H1 (cell line): ENCODE data around the gene VASN. TPM values are rescaled to one million over a fixed set of nuclear protein-coding genes. Genes with fewer than 3 reads are reported as not detected.

Source experiments
- CTCF ChIA-PET: fragments of 300-600 bp; sonication (Branson Sonifier 250); formaldehyde crosslinking; loops from one replicate; lab custom pipeline; 2021; ENCODE audit not compliant: partially characterized antibody; lab: Charles Lee
- POLR2A ChIA-PET: fragments of 300-600 bp; sonication (Branson Sonifier 250); formaldehyde crosslinking; loops from one replicate; lab custom pipeline; 2021; ENCODE audit warnings: inconsistent platforms; ENCODE audit not compliant: partially characterized antibody; lab: Charles Lee
- DNase-seq, 2 experiments: peaks; one replicate each; pipeline versions ENCODE4 v3.0.0 to v3.0.0-alpha.2; 2010 to 2022; ENCODE audit warnings: low spot score in 2 of 2, low read depth in 1 of 2, mixed read lengths in 1 of 2
- FAIRE-seq: peaks from 2 replicates; lab custom pipeline; 2011; peaks lifted over from hg19 to GRCh38; lab: Jason Lieb, UNC
- H2AFZ ChIP-seq: 2 replicates; pipeline ENCODE4 v1.8.1; 2012; ENCODE audit warnings: low read length, inconsistent platforms
- H2AK5ac ChIP-seq: 2 replicates; pipeline ENCODE4 v1.6.1; 2013; ENCODE audit warnings: low read depth, low read length
- H2BK120ac ChIP-seq: replicated peaks from 2 replicates; pipeline ENCODE3; 2013; ENCODE audit warnings: low read depth, low read length, inconsistent platforms
- H2BK12ac ChIP-seq: 2 replicates; pipeline ENCODE4 v1.6.1; 2013; ENCODE audit warnings: low read depth, low read length
- H2BK15ac ChIP-seq: 2 replicates; pipeline ENCODE4 v1.6.1; 2013; ENCODE audit warnings: low read length
- H2BK20ac ChIP-seq: 2 replicates; pipeline ENCODE4 v1.6.1; 2013; ENCODE audit warnings: low read length
- H2BK5ac ChIP-seq: 2 replicates; pipeline ENCODE4 v1.6.1; 2013; ENCODE audit warnings: low read depth, low read length
- H3K14ac ChIP-seq: 2 replicates; pipeline ENCODE4 v1.6.1; 2013; ENCODE audit warnings: inconsistent platforms; ENCODE audit not compliant: insufficient read length
- H3K18ac ChIP-seq: 2 replicates; pipeline ENCODE4 v1.6.1; 2013; ENCODE audit warnings: low read length; ENCODE audit errors: extremely low read depth
- H3K23ac ChIP-seq: 2 replicates; pipeline ENCODE4 v1.6.1; 2013; ENCODE audit warnings: inconsistent platforms; ENCODE audit not compliant: insufficient read length
- H3K23me2 ChIP-seq: 2 replicates; pipeline ENCODE4 v1.6.1; 2013; ENCODE audit warnings: low read depth, low read length
- H3K27ac ChIP-seq: 2 replicates; pipeline ENCODE4 v1.6.1; 2011; ENCODE audit warnings: low read depth, low read length, inconsistent platforms
- H3K27me3 ChIP-seq, 4 experiments: replicated peaks in 1 of 4; 1 replicate in 1 of 4; 2 replicates in 3 of 4; pipeline versions ENCODE4 v1.6.1 to v1.8.1; 2011 to 2013; ENCODE audit warnings: low read length in 3 of 4, mild to moderate bottlenecking in 3 of 4, inconsistent platforms in 2 of 4, mixed read lengths in 2 of 4, moderate library complexity in 1 of 4; ENCODE audit not compliant: control insufficient read depth in 3 of 4, insufficient read depth in 3 of 4; ENCODE audit errors: extremely low read depth in 1 of 4
- H3K36me3 ChIP-seq, 4 experiments: 2 replicates each; pipeline versions ENCODE4 v1.6.1 to v1.8.1; 2011 to 2013; ENCODE audit warnings: mild to moderate bottlenecking in 4 of 4, low read length in 3 of 4, moderate library complexity in 2 of 4, control low read depth in 1 of 4, inconsistent platforms in 1 of 4; ENCODE audit not compliant: insufficient read depth in 4 of 4, control insufficient read depth in 2 of 4
- H3K4ac ChIP-seq: replicated peaks from 2 replicates; pipeline ENCODE3; 2013; ENCODE audit warnings: low read length, low read depth, mixed read lengths, inconsistent platforms; ENCODE audit not compliant: insufficient read length
- H3K4me1 ChIP-seq, 4 experiments: replicated peaks in 1 of 4; 1 replicate in 1 of 4; 2 replicates in 3 of 4; pipeline versions ENCODE4 v1.6.1 to v1.8.1; 2011 to 2013; ENCODE audit warnings: low read length in 3 of 4, inconsistent platforms in 2 of 4, mixed read lengths in 1 of 4; ENCODE audit not compliant: insufficient read depth in 4 of 4, control insufficient read depth in 3 of 4
- H3K4me2 ChIP-seq, 2 experiments: 2 replicates each; pipeline versions ENCODE4 v1.6.1 to v1.8.1; 2011 to 2013; ENCODE audit warnings: low read depth in 2 of 2, low read length in 2 of 2, control low read depth in 1 of 2, inconsistent platforms in 1 of 2, mild to moderate bottlenecking in 1 of 2; ENCODE audit not compliant: insufficient read depth in 1 of 2
- H3K4me3 ChIP-seq, 4 experiments: fragments of 200-600, 300-600 bp in 1 of 4; sonication (generic), shearing (Covaris generic), sonication (Bioruptor Twin) in 1 of 4; 2 replicates each; pipeline versions ENCODE4 v1.5.1 to v1.8.1; 2011 to 2016; ENCODE audit warnings: low read length in 4 of 4, low read depth in 3 of 4, control low read depth in 2 of 4, inconsistent platforms in 2 of 4, mild to moderate bottlenecking in 2 of 4, mixed read lengths in 1 of 4, moderate library complexity in 1 of 4; ENCODE audit not compliant: insufficient read depth in 2 of 4; ENCODE audit errors: extremely low read depth in 1 of 4
- H3K56ac ChIP-seq: replicated peaks from 2 replicates; pipeline ENCODE3; 2013; ENCODE audit warnings: low read depth, mild to moderate bottlenecking, mixed read lengths, low read length, inconsistent platforms; ENCODE audit not compliant: insufficient read length
- H3K79me1 ChIP-seq: 2 replicates; pipeline ENCODE4 v1.6.1; 2013; ENCODE audit warnings: low read depth, low read length, control low read depth
- H3K79me2 ChIP-seq, 2 experiments: 2 replicates each; pipeline versions ENCODE4 v1.6.1 to v1.8.1; 2012 to 2013; ENCODE audit warnings: low read length in 2 of 2, mild to moderate bottlenecking in 2 of 2, inconsistent platforms in 1 of 2; ENCODE audit not compliant: insufficient read depth in 2 of 2, control insufficient read depth in 1 of 2
- H3K9ac ChIP-seq, 4 experiments: replicated peaks in 1 of 4; 1 replicate in 1 of 4; 2 replicates in 3 of 4; pipeline versions ENCODE4 v1.6.1 to v1.8.1; 2011 to 2013; ENCODE audit warnings: low read depth in 3 of 4, low read length in 3 of 4, control low read depth in 2 of 4, mild to moderate bottlenecking in 2 of 4, moderate library complexity in 2 of 4, inconsistent platforms in 1 of 4; ENCODE audit errors: extremely low read depth in 1 of 4
- H3K9me3 ChIP-seq, 2 experiments: 2 replicates each; pipeline versions ENCODE4 v1.6.1 to v1.8.1; 2012 to 2013; ENCODE audit warnings: mild to moderate bottlenecking in 2 of 2, moderate library complexity in 2 of 2, control low read depth in 1 of 2, inconsistent platforms in 1 of 2, low read depth in 1 of 2, low read length in 1 of 2, mixed read lengths in 1 of 2; ENCODE audit not compliant: insufficient read depth in 2 of 2
- H4K20me1 ChIP-seq, 2 experiments: replicated peaks in 1 of 2; 2 replicates each; pipeline versions ENCODE3 to v1.8.1; 2011 to 2013; ENCODE audit warnings: inconsistent platforms in 2 of 2, low read length in 2 of 2, mild to moderate bottlenecking in 1 of 2; ENCODE audit not compliant: insufficient read depth in 2 of 2, control insufficient read depth in 1 of 2
- H4K5ac ChIP-seq: 2 replicates; pipeline ENCODE4 v1.6.1; 2013; ENCODE audit warnings: low read length, low read depth, mixed read lengths, inconsistent platforms; ENCODE audit not compliant: insufficient read length
- H4K8ac ChIP-seq: 2 replicates; pipeline ENCODE4 v1.8.0; 2013; ENCODE audit warnings: mild to moderate bottlenecking, moderate library complexity, low read length, inconsistent platforms; ENCODE audit not compliant: insufficient read depth; ENCODE audit errors: extremely low read depth
- H4K91ac ChIP-seq: replicated peaks from 2 replicates; pipeline ENCODE3; 2013; ENCODE audit warnings: low read length, mixed read lengths, inconsistent platforms; ENCODE audit not compliant: insufficient read length
- CHD2 ChIP-seq: IDR thresholded peaks from 2 replicates; pipeline ENCODE4 v1.6.1; 2012; ENCODE audit warnings: low read length, improper control_type of control experiment
- KDM4A ChIP-seq: IDR thresholded peaks from one replicate; pipeline ENCODE4 v1.7.1; 2012; ENCODE audit warnings: low read depth, mild to moderate bottlenecking, moderate library complexity, low read length, inconsistent platforms; ENCODE audit not compliant: severe bottlenecking
- PHF8 ChIP-seq: fragments of 200-600 bp; sonication (generic); conservative IDR thresholded peaks from 2 replicates; pipeline ENCODE4 v1.7.1; 2012; ENCODE audit warnings: low read depth, mild to moderate bottlenecking, inconsistent platforms, low read length, moderate library complexity
- POU5F1 ChIP-seq: IDR thresholded peaks from 2 replicates; pipeline ENCODE4 v1.6.1; 2011; ENCODE audit warnings: low read depth, mild to moderate bottlenecking, low read length, moderate library complexity
- RBBP5 ChIP-seq: IDR thresholded peaks from 2 replicates; pipeline ENCODE4 v1.7.1; 2012; ENCODE audit warnings: low read depth, mild to moderate bottlenecking, inconsistent platforms, low read length, moderate library complexity, borderline replicate concordance
- SAP30 ChIP-seq: fragments of 300-600 bp; sonication (generic); IDR thresholded peaks from 2 replicates; pipeline ENCODE4 v1.7.1; 2012; ENCODE audit warnings: low read length, moderate library complexity, mild to moderate bottlenecking, inconsistent platforms; ENCODE audit not compliant: insufficient read depth, insufficient replicate concordance
- ZNF274 ChIP-seq: IDR thresholded peaks from 2 replicates; pipeline ENCODE4 v1.7.0; 2012; ENCODE audit warnings: low read length, borderline replicate concordance; ENCODE audit errors: extremely low read depth
- WGBS, 2 experiments: shearing (Covaris generic) in 1 of 2; methylation state at CpG; one replicate each; pipeline versions ENCODE4 v1.1.6 to v1.1.7; 2013 to 2015; ENCODE audit warnings: low lambda C conversion rate in 2 of 2, mixed read lengths in 2 of 2, inconsistent platforms in 1 of 2, low coverage in 1 of 2, missing lambda C conversion rate in 1 of 2; ENCODE audit not compliant: insufficient replicate concordance in 2 of 2, insufficient coverage in 1 of 2, insufficient read length in 1 of 2; ENCODE audit errors: extremely low coverage in 1 of 2, missing lambda C conversion rate in 1 of 2; 5-methylcytosine and 5-hydroxymethylcytosine counted together
- polyA plus RNA-seq, 7 experiments: library from polyadenylated mRNA; depleted of rRNA in 3 of 7; stranded (reverse) in 5 of 7; unstranded in 2 of 7; fragments of >200 nt in 5 of 7; fragments of 200-250 nt in 2 of 7; gene quantifications; 1 replicate in 5 of 7; 2 replicates in 1 of 7; 4 replicates in 1 of 7; pipeline versions ENCODE4 v1.2.1 to v1.2.3, GENCODE V29; 2011 to 2013; ENCODE audit warnings: missing spikeins in 2 of 7, mixed read lengths in 2 of 7
- total RNA-seq: library from RNA; stranded (reverse); fragmentation: NEBNext Ultra II Directional; extraction: Animal tissue kit (Norgen Biotek cat#: 25700); gene quantifications from 2 replicates; pipeline ENCODE4 v1.2.1, GENCODE V29; 2021
- TF ChIP-seq, protein P1 (sequence below), 3 experiments: IDR thresholded peaks; 1 replicate in 2 of 3; 2 replicates in 1 of 3; pipeline versions ENCODE4 v1.5.1 to v1.6.1; 2011; ENCODE audit warnings: low read length in 3 of 3, mild to moderate bottlenecking in 3 of 3, inconsistent platforms in 2 of 3, low read depth in 1 of 3, moderate library complexity in 1 of 3; ENCODE audit not compliant: insufficient read depth in 1 of 3; ENCODE audit errors: control extremely low read depth in 1 of 3

Gene VASN
- total and polyA plus RNA-seq, 2 of the 8 experiments (the other 6 are each of a cell fraction or from before 2014, with no cell fraction given), result 9.6 to 11.3 TPM

GRCh38 chr16:4336701-4337539, 34.7 kb upstream of the VASN start:
- Histone ChIP-seq H2BK12ac (no peak overlapping the region), H3K4ac (no peak overlapping the region), H2BK15ac (no peak overlapping the region), H3K14ac (no peak overlapping the region), H3K18ac (no peak overlapping the region), H3K36me3 (peaks cover 0 to 15% (median 9%) of the 10 kb centered on the region in 4 experiments; a peak in 4 of 8 replicates), H2AK5ac (no peak overlapping the region), H2AFZ (no peak overlapping the region), H3K4me2 (no peak overlapping the region), H4K20me1 (peaks cover 21 to 29% of the 10 kb centered on the region in 2 experiments), H4K5ac (no peak overlapping the region), H3K4me3 (no peak overlapping the region), H3K27me3 (no peaks in the 10 kb centered on the region), H3K79me2 (peaks cover 0 to under 1% of the 10 kb centered on the region in 2 experiments; a peak in 1 of 4 replicates), H3K56ac (no peak overlapping the region), H3K79me1 (peaks cover 3% of the 10 kb centered on the region), H3K27ac (no peak overlapping the region), H2BK5ac (no peak overlapping the region), H4K91ac (no peak overlapping the region), H2BK120ac (no peak overlapping the region), H3K4me1 (no peaks in the 10 kb centered on the region; a peak in 3 of 7 replicates), H3K23me2 (no peaks in the 10 kb centered on the region), H3K23ac (no peak overlapping the region), H3K9me3 (no peaks in the 10 kb centered on the region), H2BK20ac (no peak overlapping the region), H4K8ac (no peak overlapping the region; the same call in 1 of the 2 replicates), H3K9ac (no peak overlapping the region)
- POLR2A ChIA-PET, result interaction anchor here (0.6 to 16.2 kb wide), 16 partner anchors 13 to 115 kb away, joined by 3 to 154 read pairs (median 4); partner anchors contain the start of genes PAM16 and TFAP4
- WGBS, 2 experiments, result 93% methylated on average over 27 of the region's 41 CpGs; no CpG with 5 or more reads in 1 of the 2 experiments
- CTCF ChIA-PET, result interaction anchor here (1.6 to 17.1 kb wide), 9 partner anchors 9 to 83 kb away, joined by 4 to 211 read pairs (median 10); no protein-coding TSS in a partner anchor
- DNase-seq (no peak), FAIRE-seq (no peak)
- TF ChIP-seq ZNF274, result no peak
- no peak for TF ChIP-seq PHF8
- no peak for TF ChIP-seq CHD2
- no peak for TF ChIP-seq KDM4A
- no peak for TF ChIP-seq POU5F1
- TF ChIP-seq SAP30, result no peak
- no peak for TF ChIP-seq RBBP5
- TF ChIP-seq, protein P1, sequence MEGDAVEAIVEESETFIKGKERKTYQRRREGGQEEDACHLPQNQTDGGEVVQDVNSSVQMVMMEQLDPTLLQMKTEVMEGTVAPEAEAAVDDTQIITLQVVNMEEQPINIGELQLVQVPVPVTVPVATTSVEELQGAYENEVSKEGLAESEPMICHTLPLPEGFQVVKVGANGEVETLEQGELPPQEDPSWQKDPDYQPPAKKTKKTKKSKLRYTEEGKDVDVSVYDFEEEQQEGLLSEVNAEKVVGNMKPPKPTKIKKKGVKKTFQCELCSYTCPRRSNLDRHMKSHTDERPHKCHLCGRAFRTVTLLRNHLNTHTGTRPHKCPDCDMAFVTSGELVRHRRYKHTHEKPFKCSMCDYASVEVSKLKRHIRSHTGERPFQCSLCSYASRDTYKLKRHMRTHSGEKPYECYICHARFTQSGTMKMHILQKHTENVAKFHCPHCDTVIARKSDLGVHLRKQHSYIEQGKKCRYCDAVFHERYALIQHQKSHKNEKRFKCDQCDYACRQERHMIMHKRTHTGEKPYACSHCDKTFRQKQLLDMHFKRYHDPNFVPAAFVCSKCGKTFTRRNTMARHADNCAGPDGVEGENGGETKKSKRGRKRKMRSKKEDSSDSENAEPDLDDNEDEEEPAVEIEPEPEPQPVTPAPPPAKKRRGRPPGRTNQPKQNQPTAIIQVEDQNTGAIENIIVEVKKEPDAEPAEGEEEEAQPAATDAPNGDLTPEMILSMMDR (IDR thresholded peaks at IDR 0.05; ENCODE audit: control extremely low read depth in 1 of 3, insufficient read depth in 1 of 3, low read depth in 1 of 3, low read length in 3 of 3), result no peak
